ENCODE results near the gene GPR78.

Gene GPR78

DNA sequence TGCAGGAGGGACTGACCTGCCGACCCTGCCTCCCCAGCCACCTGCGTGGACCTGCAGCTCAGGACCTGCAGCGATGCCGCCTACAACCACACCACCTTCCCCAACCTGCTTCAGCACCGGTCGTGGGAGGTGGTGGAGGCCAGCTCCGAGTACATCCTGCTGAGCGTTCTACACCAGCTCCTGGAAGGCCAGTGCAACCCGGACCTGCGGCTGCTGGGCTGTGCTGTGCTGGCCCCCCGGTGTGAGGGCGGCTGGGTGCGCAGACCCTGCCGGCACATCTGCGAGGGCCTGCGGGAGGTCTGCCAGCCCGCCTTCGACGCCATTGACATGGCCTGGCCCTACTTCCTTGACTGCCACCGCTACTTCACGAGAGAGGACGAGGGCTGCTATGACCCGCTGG is 20.9 kb downstream of the GPR78 start:
- no peak for TF ChIP-seq ZFX (IDR thresholded peaks at IDR 0.05; ENCODE audit: borderline replicate concordance)
- TF ChIP-seq, protein P1, sequence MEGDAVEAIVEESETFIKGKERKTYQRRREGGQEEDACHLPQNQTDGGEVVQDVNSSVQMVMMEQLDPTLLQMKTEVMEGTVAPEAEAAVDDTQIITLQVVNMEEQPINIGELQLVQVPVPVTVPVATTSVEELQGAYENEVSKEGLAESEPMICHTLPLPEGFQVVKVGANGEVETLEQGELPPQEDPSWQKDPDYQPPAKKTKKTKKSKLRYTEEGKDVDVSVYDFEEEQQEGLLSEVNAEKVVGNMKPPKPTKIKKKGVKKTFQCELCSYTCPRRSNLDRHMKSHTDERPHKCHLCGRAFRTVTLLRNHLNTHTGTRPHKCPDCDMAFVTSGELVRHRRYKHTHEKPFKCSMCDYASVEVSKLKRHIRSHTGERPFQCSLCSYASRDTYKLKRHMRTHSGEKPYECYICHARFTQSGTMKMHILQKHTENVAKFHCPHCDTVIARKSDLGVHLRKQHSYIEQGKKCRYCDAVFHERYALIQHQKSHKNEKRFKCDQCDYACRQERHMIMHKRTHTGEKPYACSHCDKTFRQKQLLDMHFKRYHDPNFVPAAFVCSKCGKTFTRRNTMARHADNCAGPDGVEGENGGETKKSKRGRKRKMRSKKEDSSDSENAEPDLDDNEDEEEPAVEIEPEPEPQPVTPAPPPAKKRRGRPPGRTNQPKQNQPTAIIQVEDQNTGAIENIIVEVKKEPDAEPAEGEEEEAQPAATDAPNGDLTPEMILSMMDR (IDR thresholded peaks at IDR 0.05), result no peak
- H3K27ac ChIP-seq, result no peak overlapping the region

DNA sequence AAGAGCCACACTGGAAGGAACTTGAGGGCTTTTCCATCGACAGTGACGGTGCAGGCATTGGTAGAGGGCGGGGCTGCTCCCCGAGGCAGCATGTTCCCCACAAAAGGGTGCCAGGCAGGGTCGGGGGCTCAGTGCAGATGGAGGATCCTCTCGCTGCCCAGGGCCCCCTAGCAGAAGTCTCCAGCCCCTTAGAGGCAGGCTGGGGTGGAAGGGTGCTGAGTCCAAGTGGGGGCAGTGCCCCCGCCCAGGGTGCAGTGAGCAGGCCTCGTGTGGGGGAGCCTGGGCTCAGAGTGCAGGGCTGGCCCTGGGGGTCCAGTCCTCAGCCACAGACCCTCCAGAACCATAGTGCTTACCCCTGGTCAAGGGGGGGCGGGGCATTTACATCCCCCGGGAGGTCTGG is 21.4 kb downstream of the GPR78 start:
- TF ChIP-seq, protein P1 (IDR thresholded peaks at IDR 0.05), result no peak
- TF ChIP-seq ZFX (IDR thresholded peaks at IDR 0.05; ENCODE audit: borderline replicate concordance), result no peak
- H3K27ac ChIP-seq, result no peak overlapping the region

DNA sequence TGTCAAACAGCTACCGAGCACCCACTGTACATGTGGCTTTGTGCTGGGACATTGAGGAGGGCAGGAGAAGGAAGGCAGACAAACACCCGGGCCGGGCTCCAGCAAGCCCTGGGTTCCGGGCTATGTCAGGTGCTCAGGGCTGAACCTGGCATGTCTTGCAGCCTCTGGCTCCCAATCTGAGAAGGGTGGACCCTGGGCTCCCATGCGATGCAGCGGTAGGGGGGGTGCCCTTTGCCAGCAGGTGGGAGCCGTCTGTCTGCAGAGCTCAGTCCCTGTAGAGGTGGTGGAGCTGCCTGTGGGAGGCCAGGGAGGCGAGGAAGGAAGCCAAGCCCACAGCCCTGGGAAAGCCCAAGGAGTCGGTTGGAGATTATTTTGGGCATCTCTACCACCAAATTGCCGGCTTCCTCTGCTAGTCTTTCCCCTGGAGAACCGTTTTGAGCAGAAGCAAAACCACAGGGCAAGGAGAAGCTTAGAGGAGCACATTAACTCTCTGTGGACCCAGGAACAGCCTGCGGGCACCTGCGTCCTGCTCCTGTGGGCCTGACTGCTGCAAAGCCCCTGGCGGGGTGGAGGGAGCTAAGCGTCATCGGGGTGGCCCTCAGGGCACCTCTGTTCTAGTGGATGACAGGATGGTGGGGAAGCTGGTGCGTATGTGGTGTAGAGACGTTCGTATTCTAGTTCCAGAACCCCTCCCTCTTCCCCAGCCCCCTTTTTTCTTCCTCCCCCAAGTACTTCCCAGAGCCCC is 22.7 kb downstream of the GPR78 start:
- H3K27ac ChIP-seq, result no peak overlapping the region
- no peak for TF ChIP-seq ZFX (IDR thresholded peaks at IDR 0.05; ENCODE audit: borderline replicate concordance)
- TF ChIP-seq, protein P1 (IDR thresholded peaks at IDR 0.05), result no peak

DNA sequence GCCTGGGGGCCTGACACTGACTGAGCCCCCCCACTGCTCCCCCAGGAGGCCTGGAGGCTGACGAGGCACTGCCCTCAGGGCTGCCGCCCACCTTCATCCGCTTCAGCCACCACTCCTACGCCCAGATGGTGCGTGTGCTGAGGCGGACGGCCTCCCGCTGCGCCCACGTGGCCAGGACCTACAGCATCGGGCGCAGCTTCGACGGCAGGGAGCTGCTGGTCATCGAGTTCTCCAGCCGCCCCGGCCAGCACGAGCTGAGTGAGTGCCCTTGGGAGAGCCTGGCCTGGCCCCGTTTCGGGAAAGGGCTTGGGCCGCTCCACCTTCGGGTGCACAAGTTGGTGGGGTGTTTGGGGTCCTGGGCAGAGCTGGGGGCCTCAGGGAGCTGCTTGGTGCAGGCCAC is 23.7 kb downstream of the GPR78 start:
- no peak overlapping the region for H3K27ac ChIP-seq
- TF ChIP-seq ZFX (IDR thresholded peaks at IDR 0.05; ENCODE audit: borderline replicate concordance), result no peak
- TF ChIP-seq, protein P1 (IDR thresholded peaks at IDR 0.05), result no peak

DNA sequence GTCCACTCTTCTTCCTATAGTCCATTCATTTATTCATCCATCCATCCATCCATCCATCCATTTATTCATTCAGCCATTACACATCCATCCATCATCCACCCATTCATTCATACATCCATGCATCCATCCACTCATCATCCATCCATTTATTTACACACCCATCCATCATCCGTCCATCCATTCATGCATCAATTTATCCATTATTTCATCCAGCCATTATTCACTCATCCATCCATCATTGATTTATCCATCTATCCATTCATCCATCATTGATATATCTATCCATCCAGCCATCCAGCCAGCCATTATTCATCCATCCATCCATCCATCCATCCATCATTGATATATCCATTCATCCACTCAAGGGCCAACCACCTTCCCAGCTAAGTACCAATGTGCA is 25.1 kb downstream of the GPR78 start:
- TF ChIP-seq, protein P1 (IDR thresholded peaks at IDR 0.05), result no peak
- no peak for TF ChIP-seq ZFX (IDR thresholded peaks at IDR 0.05; ENCODE audit: borderline replicate concordance)
- no peak overlapping the region for H3K27ac ChIP-seq

DNA sequence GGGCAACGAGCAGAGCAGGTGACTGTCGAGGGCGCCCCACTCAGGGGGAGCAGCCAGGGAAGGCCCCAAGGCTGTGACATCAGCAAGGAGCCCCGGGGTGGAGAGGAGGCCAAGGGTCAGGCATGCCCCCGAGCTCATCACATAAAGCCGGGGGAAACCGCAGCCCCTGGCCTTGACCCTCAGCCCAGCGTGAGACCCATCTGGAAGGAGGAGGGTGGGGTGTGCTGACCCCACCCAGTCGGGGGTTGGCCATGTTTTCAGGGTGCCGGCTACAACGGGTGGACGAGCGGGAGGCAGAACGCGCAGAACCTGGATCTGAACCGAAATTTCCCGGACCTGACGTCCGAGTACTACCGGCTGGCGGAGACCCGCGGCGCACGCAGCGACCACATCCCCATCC is 26.3 kb downstream of the GPR78 start:
- no peak for TF ChIP-seq ZFX (IDR thresholded peaks at IDR 0.05; ENCODE audit: borderline replicate concordance)
- TF ChIP-seq, protein P1 (IDR thresholded peaks at IDR 0.05), result no peak
- no peak overlapping the region for H3K27ac ChIP-seq

DNA sequence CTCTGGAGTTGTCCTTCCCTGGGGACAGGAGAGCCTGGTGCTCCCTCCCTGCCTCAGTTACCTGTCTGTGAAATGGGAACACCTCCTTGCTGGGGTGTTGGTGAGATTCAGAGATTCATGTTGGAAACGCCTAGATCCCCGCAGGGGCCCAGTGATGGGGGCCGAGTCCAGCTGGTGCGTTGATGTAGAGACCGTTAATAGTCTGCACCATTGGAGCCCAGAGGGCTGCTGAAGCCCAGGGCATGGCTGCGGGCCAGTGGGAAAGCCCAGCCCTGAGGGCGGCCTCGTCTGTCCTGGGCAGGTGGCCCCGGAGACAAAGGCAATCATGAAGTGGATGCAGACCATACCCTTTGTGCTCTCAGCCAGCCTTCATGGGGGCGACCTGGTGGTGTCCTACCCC is 26.8 kb downstream of the GPR78 start:
- H3K27ac ChIP-seq, result no peak overlapping the region
- no peak for TF ChIP-seq ZFX (IDR thresholded peaks at IDR 0.05; ENCODE audit: borderline replicate concordance)
- TF ChIP-seq, protein P1 (IDR thresholded peaks at IDR 0.05), result no peak

All from 22Rv1 (cell line).